Measurements from ENCODE around the gene GAS7. TPM values are rescaled to one million over a fixed set of nuclear protein-coding genes. Genes with fewer than 3 reads are reported as not detected.
A peak's percentile ranks its signal among the peaks of the same experiment; 100 is the strongest.

GAS7 gene
- total RNA-seq, 3 donors from 2014 or later = 0.30 to 1.6 (median 0.82) TPM

DNA sequence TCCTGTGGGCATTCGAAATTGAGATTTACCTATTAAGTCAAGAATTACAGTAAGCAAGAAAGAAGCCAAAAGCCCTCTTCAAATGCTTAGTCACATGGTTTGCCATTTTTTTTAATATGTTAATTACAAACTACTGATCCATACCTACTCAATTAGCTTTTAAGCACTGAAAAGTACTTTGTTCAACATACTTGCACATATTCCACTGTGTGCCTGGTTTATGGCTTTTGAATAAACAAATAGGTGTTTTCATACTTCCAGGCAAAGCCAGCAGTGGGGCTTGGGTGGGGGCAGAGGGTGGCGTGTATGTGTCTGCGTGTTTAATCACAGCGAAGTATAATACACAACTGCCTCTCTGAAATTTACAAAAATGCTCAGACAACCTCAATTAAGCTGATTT is 51.4 kb downstream of the GAS7 start:
- Mint-ChIP-seq H3K4me3 (no peak overlapping the region), H3K36me3 (ENCODE audit: insufficient read depth) (no peaks in the 10 kb centered on the region), H3K4me1 (ENCODE audit: low read depth) (peaks cover 21% of the 10 kb centered on the region), H3K27me3 (ENCODE audit: low read depth) (no peaks in the 10 kb centered on the region), H3K9me3 (no peaks in the 10 kb centered on the region)
- ATAC-seq (no peak), DNase-seq (no peak)

DNA sequence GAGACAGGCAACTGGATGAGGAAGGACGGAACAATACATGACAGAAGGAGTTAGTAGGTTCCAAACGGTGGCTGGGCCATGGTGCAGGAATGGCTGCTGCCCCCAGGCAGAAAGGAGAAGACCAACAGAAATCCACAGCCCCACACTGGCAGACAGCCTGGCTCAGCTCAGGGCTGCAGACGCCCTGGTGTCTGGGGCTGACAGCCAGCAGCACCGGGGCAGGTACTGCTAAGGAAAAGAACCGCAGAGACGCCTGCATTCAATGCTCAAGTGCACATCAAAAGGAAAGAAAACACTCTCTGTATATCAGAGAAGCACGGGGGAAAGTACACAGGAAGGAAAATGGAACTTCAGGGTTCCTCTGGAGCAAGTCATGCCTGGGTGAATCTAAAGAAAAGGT is 53.4 kb downstream of the GAS7 start:
- no peak for DNase-seq
- Mint-ChIP-seq H3K4me1 (ENCODE audit: low read depth) (peaks cover 12% of the 10 kb centered on the region), H3K36me3 (ENCODE audit: insufficient read depth) (no peaks in the 10 kb centered on the region), H3K27me3 (ENCODE audit: low read depth) (no peaks in the 10 kb centered on the region), H3K9me3 (no peaks in the 10 kb centered on the region), H3K4me3 (no peak overlapping the region)
- peak in 1 of 2 donors; percentile 18 for ATAC-seq

DNA sequence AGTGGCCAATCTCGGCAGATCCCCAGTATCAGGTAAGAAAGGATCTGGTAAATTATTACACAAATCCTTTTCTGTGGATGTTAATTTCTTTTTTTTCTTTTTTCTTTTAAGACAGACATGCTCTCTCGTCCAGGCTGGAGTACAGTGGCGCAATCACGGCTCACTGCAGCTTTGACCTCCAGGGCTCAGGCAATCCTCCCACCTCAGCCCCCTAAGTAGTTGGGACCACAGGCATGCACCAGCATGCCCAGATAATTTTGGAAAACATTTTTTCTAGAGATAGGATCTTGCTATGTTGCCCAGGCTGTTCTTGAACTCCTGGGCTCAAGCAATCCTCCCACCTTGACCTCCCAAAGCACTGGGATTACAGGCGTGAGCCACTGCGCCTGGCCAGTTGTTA is 54.0 kb downstream of the GAS7 start:
- Mint-ChIP-seq H3K9me3 (no peaks in the 10 kb centered on the region), H3K36me3 (ENCODE audit: insufficient read depth) (no peaks in the 10 kb centered on the region), H3K4me1 (ENCODE audit: low read depth) (peaks cover 8% of the 10 kb centered on the region), H3K27me3 (ENCODE audit: low read depth) (no peaks in the 10 kb centered on the region), H3K4me3 (no peak overlapping the region)
- ATAC-seq (no peak), DNase-seq (no peak)

DNA sequence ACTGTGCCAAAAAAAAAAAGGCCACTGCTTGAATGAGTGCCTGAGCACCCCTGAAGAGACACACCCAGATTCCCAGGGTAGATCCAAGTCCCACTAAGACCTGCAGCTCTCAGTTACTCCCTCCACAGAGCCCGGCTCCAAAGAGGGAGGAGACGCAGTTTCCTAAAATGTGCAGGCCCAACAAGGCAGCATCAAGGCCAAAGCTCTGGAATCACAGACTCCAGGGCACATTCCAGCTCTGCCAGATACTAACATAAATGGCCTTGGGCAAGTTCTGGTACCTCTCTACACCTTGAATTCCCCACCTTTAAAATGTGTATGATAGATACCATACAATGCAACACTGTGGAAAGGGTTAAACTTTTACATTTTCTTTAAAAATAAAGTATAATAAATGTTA is 57.0 kb downstream of the GAS7 start:
- no peaks in the 10 kb centered on the region for H3K27me3 Mint-ChIP-seq (ENCODE audit: low read depth)
- no peak for DNase-seq
- H3K4me1 Mint-ChIP-seq (ENCODE audit: low read depth) = peaks cover 6% of the 10 kb centered on the region
- H3K4me3 Mint-ChIP-seq = no peak overlapping the region
- no peak for ATAC-seq
- no peaks in the 10 kb centered on the region for H3K36me3 Mint-ChIP-seq (ENCODE audit: insufficient read depth)
- H3K9me3 Mint-ChIP-seq = no peaks in the 10 kb centered on the region

DNA sequence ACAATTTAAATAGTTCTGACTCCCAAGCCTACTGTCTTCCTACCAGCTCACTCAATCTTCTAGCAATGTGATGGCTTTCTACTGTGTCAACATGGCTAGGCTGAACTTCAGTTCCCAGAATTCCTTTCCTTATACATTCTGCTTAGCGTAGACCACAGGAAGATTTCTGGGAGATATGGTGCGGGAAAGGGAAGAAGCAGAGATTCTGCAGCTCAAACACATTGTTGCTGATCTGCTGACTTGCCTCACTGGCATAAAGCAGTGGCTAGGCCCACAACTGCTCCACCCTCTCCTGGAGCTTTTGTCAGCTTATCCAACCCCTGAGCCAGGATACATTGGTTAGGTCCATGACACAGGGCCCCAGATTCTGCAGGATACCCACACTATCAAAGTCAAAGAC is 58.8 kb downstream of the GAS7 start:
- ATAC-seq = no peak
- peaks cover 9% of the 10 kb centered on the region for H3K4me1 Mint-ChIP-seq (ENCODE audit: low read depth)
- DNase-seq = no peak
- no peaks in the 10 kb centered on the region for H3K9me3 Mint-ChIP-seq
- H3K36me3 Mint-ChIP-seq (ENCODE audit: insufficient read depth) = no peaks in the 10 kb centered on the region
- no peaks in the 10 kb centered on the region for H3K27me3 Mint-ChIP-seq (ENCODE audit: low read depth)
- H3K4me3 Mint-ChIP-seq = no peak overlapping the region

DNA sequence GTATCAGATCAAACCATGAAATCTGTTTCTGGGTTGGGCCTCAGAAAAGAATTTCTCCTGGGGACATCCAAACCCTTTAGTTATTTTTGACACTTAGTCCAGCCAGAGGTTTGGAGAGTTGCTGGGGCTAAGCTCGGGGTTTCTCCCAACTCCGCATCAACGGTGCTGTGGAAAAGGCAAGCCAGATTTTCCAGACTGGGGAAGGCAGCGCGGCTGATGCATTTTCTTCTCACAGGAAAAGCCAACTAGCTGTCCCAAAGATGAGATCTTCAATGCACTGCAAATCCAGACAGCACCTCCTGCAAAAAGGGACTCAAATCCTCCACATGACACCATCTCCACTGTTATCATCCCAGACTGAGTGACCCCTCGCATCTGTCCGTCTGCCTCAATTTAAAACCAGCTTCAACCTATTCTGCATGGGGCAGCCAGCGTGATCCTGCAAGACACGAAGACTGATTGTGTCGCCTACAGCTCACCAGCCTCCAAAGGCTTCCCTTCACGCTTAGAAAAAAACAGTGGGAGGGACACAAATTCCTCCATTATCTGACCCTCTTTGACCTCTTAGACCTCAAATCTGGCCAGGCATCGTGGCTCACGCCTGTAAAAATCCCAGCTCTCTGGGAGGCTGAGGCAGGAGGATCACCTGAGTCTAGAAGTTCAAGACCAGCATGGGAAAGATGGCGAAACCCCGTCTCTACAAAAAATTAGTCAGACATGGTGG is 62.0 kb downstream of the GAS7 start:
- Mint-ChIP-seq H3K9me3 (no peaks in the 10 kb centered on the region), H3K4me3 (no peak overlapping the region), H3K4me1 (ENCODE audit: low read depth) (peaks cover 9% of the 10 kb centered on the region), H3K27me3 (ENCODE audit: low read depth) (no peaks in the 10 kb centered on the region), H3K36me3 (ENCODE audit: insufficient read depth) (no peaks in the 10 kb centered on the region)
- ATAC-seq = no peak
- DNase-seq = no peak

DNA sequence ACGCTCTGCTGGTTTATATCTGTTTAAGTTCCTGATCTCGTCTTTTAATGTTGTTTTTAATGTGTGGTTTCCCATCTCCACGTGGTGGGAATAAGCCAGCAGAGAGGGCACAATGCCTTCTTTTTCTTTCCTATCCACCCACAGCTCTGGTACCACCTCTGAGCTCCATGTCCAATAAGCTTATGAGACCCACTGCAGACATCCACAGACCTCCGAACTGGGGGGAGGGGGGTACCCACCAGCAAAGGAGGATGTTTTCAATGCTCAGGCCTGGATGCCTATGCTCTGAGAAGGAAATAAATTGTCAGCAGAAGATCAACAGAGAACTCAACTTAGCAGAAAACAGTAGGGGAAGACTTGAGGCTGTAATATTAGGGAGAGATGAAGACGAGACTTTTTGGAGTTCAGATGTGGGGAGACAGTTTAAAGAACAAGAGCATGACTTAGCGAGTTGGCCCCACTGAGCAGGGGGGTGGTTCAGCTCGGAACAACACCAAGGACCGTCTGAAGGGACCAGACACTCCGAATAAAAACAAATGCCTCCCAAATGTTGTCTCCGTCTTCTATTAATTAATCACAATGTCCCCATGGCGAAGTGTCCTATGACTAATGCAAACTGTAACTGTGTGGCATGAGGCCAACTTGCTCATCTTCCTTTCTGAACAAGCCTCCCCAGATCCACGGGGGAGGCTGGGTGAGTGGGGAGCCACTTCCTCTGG is 62.7 kb downstream of the GAS7 start:
- Mint-ChIP-seq H3K9me3 (no peaks in the 10 kb centered on the region), H3K4me1 (ENCODE audit: low read depth) (peaks cover 9% of the 10 kb centered on the region), H3K27me3 (ENCODE audit: low read depth) (no peaks in the 10 kb centered on the region), H3K4me3 (no peak overlapping the region), H3K36me3 (ENCODE audit: insufficient read depth) (no peaks in the 10 kb centered on the region)
- ATAC-seq (peak in 1 of 2 donors; percentile 43), DNase-seq (no peak)

DNA sequence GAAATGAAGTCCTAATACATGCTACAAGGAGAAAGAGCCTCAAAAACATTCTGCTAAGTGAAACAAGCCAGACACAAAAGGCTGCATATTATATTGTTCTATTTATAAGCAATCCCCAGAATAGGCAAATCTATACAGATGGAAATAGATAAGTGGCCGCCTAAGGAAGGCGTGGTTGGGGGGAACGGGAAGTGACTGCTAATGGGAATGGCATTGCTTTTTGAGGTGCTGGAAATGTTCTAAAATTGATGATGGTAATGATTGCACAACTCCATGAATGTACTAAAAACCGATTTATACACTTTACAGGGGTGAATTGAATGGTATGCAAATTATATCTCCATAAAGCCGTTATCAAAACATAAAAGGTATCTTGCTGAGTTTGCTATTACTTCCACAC is 67.7 kb downstream of the GAS7 start:
- Mint-ChIP-seq H3K9me3 (peaks cover 6% of the 10 kb centered on the region), H3K27me3 (ENCODE audit: low read depth) (no peaks in the 10 kb centered on the region), H3K4me3 (no peak overlapping the region), H3K4me1 (ENCODE audit: low read depth) (peaks cover 10% of the 10 kb centered on the region), H3K36me3 (ENCODE audit: insufficient read depth) (no peaks in the 10 kb centered on the region)
- ATAC-seq = no peak
- DNase-seq = no peak

DNA sequence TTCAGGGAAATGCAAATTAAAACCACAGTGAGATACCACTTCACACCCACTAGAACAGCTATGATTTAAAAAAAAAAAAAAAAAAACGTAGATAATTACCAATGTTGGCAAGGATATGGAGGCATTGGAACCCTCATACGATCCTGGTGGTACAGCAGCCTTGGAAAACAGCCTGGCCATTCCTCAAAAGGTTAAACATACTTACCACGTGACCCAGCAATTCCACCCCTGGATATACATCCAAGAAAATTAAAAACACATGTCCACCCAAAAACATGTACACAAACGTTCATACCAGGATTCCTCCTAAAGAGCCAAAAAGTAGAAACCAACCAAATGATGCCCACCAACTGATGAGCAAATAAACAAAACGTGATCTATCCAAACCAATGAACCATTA is 68.1 kb downstream of the GAS7 start:
- no peaks in the 10 kb centered on the region for H3K36me3 Mint-ChIP-seq (ENCODE audit: insufficient read depth)
- H3K4me1 Mint-ChIP-seq (ENCODE audit: low read depth) = peaks cover 6% of the 10 kb centered on the region
- H3K27me3 Mint-ChIP-seq (ENCODE audit: low read depth) = no peaks in the 10 kb centered on the region
- H3K4me3 Mint-ChIP-seq = no peak overlapping the region
- DNase-seq = no peak
- peaks cover 6% of the 10 kb centered on the region for H3K9me3 Mint-ChIP-seq
- ATAC-seq = no peak

DNA sequence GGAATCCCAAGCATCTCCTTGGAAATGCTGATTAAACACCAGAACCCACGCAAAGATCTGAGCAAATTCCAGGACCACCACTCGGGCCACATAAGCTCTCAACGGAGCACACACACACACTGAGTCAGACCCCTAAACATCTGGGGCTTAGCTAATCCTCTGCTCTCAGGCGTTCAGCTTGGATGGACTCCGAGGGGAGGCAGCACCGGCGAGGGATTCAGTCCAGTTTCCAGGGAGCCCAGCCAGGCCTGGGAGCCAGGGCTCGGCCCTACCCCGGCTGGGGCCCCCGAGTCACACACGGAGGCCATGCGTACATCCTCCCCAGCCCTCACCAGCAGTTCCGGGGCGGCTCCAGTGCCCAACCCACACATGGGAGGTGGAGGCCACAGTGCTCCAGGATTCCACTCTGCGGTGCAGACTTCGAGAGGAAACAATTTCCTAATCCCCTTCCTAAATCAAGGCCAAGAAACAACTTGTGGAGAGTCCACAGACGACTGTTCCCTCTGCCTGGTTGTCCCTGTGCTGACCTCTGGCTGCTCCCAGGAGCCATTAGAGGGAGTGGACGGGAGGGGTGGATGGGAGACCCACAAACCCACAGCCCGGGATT is 70.5 kb downstream of the GAS7 start:
- ATAC-seq (no peak), DNase-seq (no peak)
- Mint-ChIP-seq H3K36me3 (ENCODE audit: insufficient read depth) (no peaks in the 10 kb centered on the region), H3K27me3 (ENCODE audit: low read depth) (no peaks in the 10 kb centered on the region), H3K4me1 (ENCODE audit: low read depth) (peaks cover 6% of the 10 kb centered on the region), H3K9me3 (peaks cover 6% of the 10 kb centered on the region), H3K4me3 (no peak overlapping the region)

DNA sequence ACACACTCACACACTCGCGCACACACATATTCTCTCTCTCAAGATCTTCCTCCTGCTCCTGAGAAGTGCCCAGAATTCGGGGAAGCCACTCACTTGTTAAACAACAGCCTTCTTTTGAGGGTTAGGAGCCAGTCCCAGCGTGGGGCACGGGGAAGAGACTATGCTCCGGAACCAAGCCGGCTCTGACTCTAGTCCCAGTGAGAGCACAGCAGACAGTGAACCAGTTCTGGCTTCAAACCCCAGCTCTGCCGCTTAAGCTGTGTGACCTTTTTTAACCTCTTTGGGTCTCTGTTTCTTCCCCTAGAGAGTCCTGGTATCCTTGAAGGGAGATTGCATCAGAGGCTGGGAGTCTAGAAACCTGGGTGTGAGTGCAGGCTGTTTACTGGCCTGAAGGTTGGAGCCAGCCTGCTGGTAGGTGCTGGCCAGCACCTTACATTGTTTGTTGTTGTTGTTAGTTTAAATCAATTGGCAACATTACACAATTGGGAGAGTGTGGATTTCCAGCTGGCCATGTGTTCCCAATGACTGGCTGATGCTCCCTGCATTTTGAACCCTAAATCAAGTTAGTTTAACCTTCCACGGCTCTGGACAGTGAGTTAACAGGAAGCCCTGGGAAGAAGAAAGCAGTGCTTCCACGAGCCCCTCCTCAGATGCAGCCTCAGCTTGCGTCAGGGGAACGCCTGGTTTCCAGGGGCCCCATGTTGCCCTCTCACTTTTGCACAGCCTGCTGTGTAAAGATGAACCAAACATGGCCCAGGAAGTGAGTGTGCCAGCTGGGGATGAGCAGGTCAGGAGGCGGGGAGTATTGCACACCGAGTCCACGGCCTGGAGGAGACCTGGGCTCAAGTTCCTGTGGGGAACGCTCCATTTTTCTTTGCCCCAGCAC is 71.5 kb downstream of the GAS7 start:
- ATAC-seq = no peak
- Mint-ChIP-seq H3K4me3 (no peak overlapping the region), H3K9me3 (peaks cover 6% of the 10 kb centered on the region), H3K4me1 (ENCODE audit: low read depth) (peaks cover 13% of the 10 kb centered on the region), H3K36me3 (ENCODE audit: insufficient read depth) (no peaks in the 10 kb centered on the region), H3K27me3 (ENCODE audit: low read depth) (peaks cover 4% of the 10 kb centered on the region)
- no peak for DNase-seq

DNA sequence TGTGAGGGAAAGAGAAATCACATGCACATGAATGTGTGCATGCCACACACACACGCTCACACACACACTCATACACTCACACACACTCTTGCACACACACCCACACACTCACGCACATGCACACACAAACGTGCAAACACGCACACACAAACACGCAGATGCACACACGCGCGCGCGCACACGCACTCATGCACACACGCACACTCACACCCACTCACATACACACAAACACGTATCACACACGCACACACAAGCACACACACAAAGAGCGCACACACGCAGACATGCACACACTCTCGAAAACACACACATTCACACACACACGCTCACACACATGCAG is 72.2 kb downstream of the GAS7 start:
- Mint-ChIP-seq H3K9me3 (peaks cover 6% of the 10 kb centered on the region), H3K27me3 (ENCODE audit: low read depth) (peaks cover 6% of the 10 kb centered on the region), H3K36me3 (ENCODE audit: insufficient read depth) (no peaks in the 10 kb centered on the region), H3K4me3 (no peak overlapping the region), H3K4me1 (ENCODE audit: low read depth) (peaks cover 19% of the 10 kb centered on the region)
- DNase-seq (no peak), ATAC-seq (no peak)

DNA sequence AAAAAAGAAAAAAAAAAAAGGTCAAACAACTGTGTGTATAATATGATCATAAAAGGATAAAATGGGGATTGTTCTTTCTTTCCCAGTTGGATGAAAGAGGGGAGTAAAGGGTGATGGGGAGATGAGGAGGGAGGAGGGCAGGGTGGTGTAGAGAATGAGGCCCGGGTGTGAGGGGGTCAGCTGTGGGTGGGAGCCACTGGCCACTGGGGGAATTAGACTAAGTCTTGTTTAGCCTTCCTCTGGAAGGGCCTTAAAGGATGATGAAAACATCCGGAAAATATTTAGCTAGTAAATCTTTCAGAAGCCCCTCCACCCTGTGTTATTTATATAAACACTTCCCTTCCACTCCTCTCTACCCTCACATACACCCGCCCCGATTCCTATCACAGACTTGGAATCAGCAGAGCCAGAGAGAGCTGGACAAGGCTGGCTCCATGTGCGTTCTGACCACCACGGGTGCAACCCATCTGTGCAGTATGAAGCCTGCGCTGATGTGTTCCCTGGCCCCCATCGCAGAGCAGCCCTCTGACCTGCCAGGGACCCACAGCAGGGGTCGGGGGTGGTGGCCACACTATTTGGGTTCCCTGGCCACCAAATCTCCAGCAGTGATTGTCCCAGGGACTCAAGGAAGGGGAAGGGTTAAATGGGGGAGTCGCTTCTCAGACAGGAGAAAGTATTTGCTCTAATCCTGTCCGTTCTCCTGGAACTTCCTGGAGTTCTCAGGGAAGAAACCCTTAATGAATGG is 72.7 kb downstream of the GAS7 start:
- ATAC-seq (no peak), DNase-seq (no peak)
- H3K4me1 Mint-ChIP-seq (ENCODE audit: low read depth) = peaks cover 19% of the 10 kb centered on the region
- no peaks in the 10 kb centered on the region for H3K36me3 Mint-ChIP-seq (ENCODE audit: insufficient read depth)
- H3K4me3 Mint-ChIP-seq = no peak overlapping the region
- H3K9me3 Mint-ChIP-seq = peaks cover 6% of the 10 kb centered on the region
- H3K27me3 Mint-ChIP-seq (ENCODE audit: low read depth) = peaks cover 6% of the 10 kb centered on the region

DNA sequence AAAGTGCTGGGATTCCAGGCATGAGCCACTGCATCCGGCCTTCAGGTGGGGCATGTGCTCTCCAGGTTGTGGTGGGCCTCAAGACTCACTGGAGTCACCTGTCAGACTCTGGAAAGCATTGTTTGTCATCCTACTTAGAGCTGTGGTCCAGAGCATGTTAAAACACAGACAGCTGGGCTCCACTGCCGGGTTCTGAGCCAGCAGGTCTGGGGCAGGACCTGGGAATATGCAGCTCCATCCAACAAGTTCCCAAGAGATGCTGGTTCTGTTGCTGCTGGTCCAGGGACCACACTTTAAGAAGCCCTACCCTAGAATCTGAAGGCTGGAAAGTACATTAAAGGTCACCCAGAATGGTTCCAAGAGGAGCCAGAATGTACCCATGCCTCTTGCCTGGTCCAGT is 75.3 kb downstream of the GAS7 start:
- Mint-ChIP-seq H3K4me3 (no peak overlapping the region), H3K9me3 (no peaks in the 10 kb centered on the region), H3K36me3 (ENCODE audit: insufficient read depth) (no peaks in the 10 kb centered on the region), H3K27me3 (ENCODE audit: low read depth) (peaks cover 7% of the 10 kb centered on the region), H3K4me1 (ENCODE audit: low read depth) (peaks cover 41% of the 10 kb centered on the region)
- DNase-seq (no peak), ATAC-seq (no peak)

Data from activated T-cell treated with anti-CD3 and anti-CD28 coated beads, Interleukin-2, amount 50 U/mL, for 4 hours (primary cell).